Esophagus squamous epithelium (tissue), 5 donors: ENCODE results near the gene ZNF566. TPM values are rescaled to one million over a fixed set of nuclear protein-coding genes. Genes with fewer than 3 reads are reported as not detected.

ENCODE experiments used
- DNase-seq: peaks from one replicate; lab custom pipeline; 2025; lab: John Stamatoyannopoulos, UW
- H3K27ac ChIP-seq, 4 donors: fragments of 200-600 bp; sonication (generic); one replicate each; pipeline ENCODE4 v1.5.1; 2016 to 2019; ENCODE audit warnings: mild to moderate bottlenecking in 1 of 4
- H3K27me3 ChIP-seq, 4 donors: fragments of 200-600 bp; sonication (generic); 1 replicate in 3 of 4; 2 replicates in 1 of 4; pipeline versions ENCODE4 v1.5.1 to v1.6.0; 2017 to 2021; ENCODE audit warnings: antibody characterized with exemption in 1 of 4
- H3K36me3 ChIP-seq, 3 donors: fragments of 200-600 bp; sonication (generic); one replicate each; pipeline ENCODE4 v1.5.1; 2016 to 2019
- H3K4me1 ChIP-seq, 3 donors: fragments of 200-600 bp; sonication (generic); one replicate each; pipeline ENCODE4 v1.5.1; 2017 to 2019
- H3K4me3 ChIP-seq, 4 donors: fragments of 200-600 bp; sonication (generic); 1 replicate in 3 of 4; 2 replicates in 1 of 4; pipeline ENCODE4 v1.5.1; 2016 to 2019; ENCODE audit warnings: mild to moderate bottlenecking in 2 of 4, moderate library complexity in 1 of 4
- H3K9me3 ChIP-seq, 3 donors: fragments of 200-600 bp; sonication (generic); one replicate each; pipeline ENCODE4 v1.5.1; 2016 to 2019
- CTCF ChIP-seq, 6 experiments: fragments of 450-650 bp in 4 of 6; fragments of 200-600 bp in 2 of 6; sonication (generic) in 2 of 6; IDR thresholded peaks; one replicate each; pipeline ENCODE4 v1.5.1; 2016 to 2019; ENCODE audit warnings: antibody characterized with exemption in 6 of 6, mild to moderate bottlenecking in 4 of 6, moderate library complexity in 4 of 6
- POLR2A ChIP-seq, 4 donors: fragments of 450-650 bp; IDR thresholded peaks; one replicate each; pipeline ENCODE4 v1.6.1; 2017; ENCODE audit warnings: antibody characterized with exemption in 4 of 4, mild to moderate bottlenecking in 4 of 4, moderate library complexity in 3 of 4
- WGBS, 2 donors: methylation state at CpG; one replicate each; pipeline ENCODE4 v1.1.5; 2018; 5-methylcytosine and 5-hydroxymethylcytosine counted together
- intact Hi-C: fragments of 100-400 bp; cut with DNase I; formaldehyde crosslinking; loops from one replicate; pipeline ENCODE4 v1.15.0; 2022
- total RNA-seq, 4 donors: library from RNA; depleted of rRNA; stranded (reverse); fragments of >200 nt; gene quantifications; one replicate each; pipeline ENCODE4 v1.1.0, GENCODE V29; 2016
- donor health status: DM: yes; HTN: yes; CAD: no.

The ZNF566 gene
- 10 to 100 TPM in 1 of 4 donors, 1 to 10 TPM in 3; 4.5 to 13.0 (median 7.4) TPM for total RNA-seq

DNA sequence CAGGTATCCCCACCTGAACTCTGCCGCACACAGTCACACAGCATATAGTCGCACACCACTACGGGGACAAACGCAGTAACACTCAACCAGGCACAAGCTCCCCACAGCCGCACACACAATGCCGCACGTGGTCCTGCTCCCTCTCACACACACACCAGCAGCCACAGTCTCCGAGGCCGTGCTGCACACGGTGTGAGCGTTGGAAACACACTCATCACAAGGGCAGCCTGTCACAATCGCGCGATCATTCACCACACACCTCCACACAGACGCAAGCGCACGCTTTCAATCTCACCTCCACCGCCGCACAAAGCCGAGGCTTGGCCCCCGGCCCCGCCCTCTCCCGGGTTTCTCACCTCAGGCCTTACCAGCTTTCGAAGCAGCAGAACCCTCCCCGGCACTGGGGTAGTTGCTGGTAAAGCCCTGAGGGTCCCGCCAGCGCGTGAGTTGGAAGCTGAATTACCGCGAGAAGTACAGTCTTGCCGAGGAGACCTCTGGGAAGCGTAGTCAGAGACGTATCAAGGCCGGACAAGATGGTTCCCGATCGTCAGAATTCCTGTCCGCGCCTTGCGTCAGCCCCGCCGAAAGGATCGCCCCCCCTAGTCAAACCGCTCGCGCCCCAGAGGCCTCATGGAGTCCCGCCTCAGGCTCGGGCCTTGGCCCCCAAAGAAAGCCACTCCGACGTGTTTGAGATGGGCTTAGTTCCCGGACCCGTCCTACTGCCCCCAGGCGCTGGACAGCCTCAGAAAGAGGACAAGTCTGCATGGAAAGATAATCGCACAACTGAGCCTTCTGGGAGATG is at the start of gene ZNF566:
Gene ZNF566 (minus strand): TSS at position 444 of the 802 bp plus-strand sequence. CDS start 13,004 bp downstream, outside the sequence.
- intact Hi-C loops, result no loop called here
- DNase-seq, result peak; percentile 73
- H3K4me3 ChIP-seq, result peak within 1 kb of the TSS; percentile 65 to 91 (median 80)
- peaks cover 0 to 24% (median 9%) of the 10 kb centered on the region in 3 donors for H3K4me1 ChIP-seq
- TF ChIP-seq CTCF (IDR thresholded peaks at IDR 0.05) (peak in 1 of 6 experiments; percentile 8), POLR2A (IDR thresholded peaks at IDR 0.05) (peak in 2 of 4 donors; percentile 31 to 43)
- H3K27ac ChIP-seq, result peak within 1 kb of the TSS; percentile 92 to 99 (median 97)
- WGBS, 2 donors, result 0% methylated on average over 1 to 12 of the region's 53 CpGs
- H3K36me3 ChIP-seq, result peaks cover 0 to 10% (median 0%) of the 10 kb centered on the region in 3 donors
- H3K27me3 ChIP-seq, result no peaks in the 10 kb centered on the region
- H3K9me3 ChIP-seq, result peaks cover 0 to 20% (median 4%) of the 10 kb centered on the region in 3 donors

DNA sequence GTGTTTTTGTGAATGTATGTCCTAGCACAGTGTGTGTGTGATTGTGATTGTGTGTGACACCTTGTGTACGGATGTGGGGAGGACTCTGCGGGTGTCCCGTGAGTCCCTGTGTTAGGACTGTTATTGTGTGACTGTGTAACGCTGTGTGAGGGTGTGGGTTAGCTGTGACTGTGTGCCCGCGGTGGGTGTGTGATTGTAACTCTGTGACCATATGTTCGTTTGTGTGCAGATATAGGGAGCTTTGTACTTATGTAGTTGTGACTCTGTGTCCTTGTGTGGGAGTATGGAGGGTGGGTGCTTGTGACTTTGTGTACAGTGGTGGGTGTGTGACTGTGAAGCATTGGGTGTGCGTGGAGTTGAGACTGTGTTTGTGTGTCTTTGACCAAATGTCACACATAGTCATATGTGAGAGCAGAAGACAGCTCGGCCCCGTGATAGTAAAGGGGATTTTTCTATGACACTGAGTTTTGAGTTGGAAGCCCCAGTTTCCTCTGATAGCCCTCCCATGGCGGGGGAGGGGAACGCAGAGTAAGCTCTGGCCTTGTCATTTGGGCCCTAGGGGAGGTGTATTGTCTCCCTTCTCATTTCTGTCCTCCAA is 39.7 kb upstream of the ZNF566 start:
- Histone ChIP-seq H3K36me3 (peaks cover 0 to 44% (median 0%) of the 10 kb centered on the region in 3 donors), H3K4me1 (peaks cover 4 to 26% (median 15%) of the 10 kb centered on the region in 3 donors), H3K4me3 (peak overlapping the region; percentile 63 to 87 (median 73)), H3K27ac (peak overlapping the region; percentile 88 to 96 (median 92)), H3K9me3 (peaks cover 0 to 58% (median 35%) of the 10 kb centered on the region in 3 donors), H3K27me3 (no peaks in the 10 kb centered on the region)
- TF ChIP-seq POLR2A (IDR thresholded peaks at IDR 0.05) (no peak), CTCF (IDR thresholded peaks at IDR 0.05) (no peak)
- no peak for DNase-seq
- 5 to 15% methylated on average over 8 to 12 of the region's 12 CpGs for WGBS, 2 donors
- intact Hi-C loops, result no loop called here

GRCh38 chr19:36528194-36528920 is 39.0 kb upstream of the ZNF566 start, which contains the start of gene ZNF260:
Gene ZNF260 (minus strand): TSS chr19:36528271. CDS start chr19:36515238, 13,033 bp downstream.
- 0 to 1% methylated on average over 8 to 20 of the region's 55 CpGs for WGBS, 2 donors
- H3K9me3 ChIP-seq, result peaks cover 0 to 58% (median 30%) of the 10 kb centered on the region in 3 donors
- intact Hi-C loops, result no loop called here

GRCh38 chr19:36527873-36528193 is 38.5 kb upstream of the ZNF566 start:
- 0 to 2% methylated on average over 11 to 13 of the region's 13 CpGs for WGBS, 2 donors
- DNase-seq, result no peak
- no peak for TF ChIP-seq CTCF (IDR thresholded peaks at IDR 0.05)
- TF ChIP-seq POLR2A (IDR thresholded peaks at IDR 0.05), result no peak
- Histone ChIP-seq H3K27ac (peak overlapping the region; percentile 88 to 96 (median 92)), H3K4me3 (peak overlapping the region; percentile 63 to 87 (median 73)), H3K9me3 (peaks cover 0 to 58% (median 26%) of the 10 kb centered on the region in 3 donors), H3K36me3 (peaks cover 0 to 46% (median 0%) of the 10 kb centered on the region in 3 donors), H3K4me1 (peaks cover 4 to 26% (median 15%) of the 10 kb centered on the region in 3 donors), H3K27me3 (no peaks in the 10 kb centered on the region)
- intact Hi-C loops, result no loop called here

More at GRCh38 chr19:36528194-36528920, 39.0 kb upstream of the ZNF566 start, which contains the start of gene ZNF260:
- peaks cover 0 to 45% (median 0%) of the 10 kb centered on the region in 3 donors for H3K36me3 ChIP-seq
- TF ChIP-seq CTCF (IDR thresholded peaks at IDR 0.05), result peak in 1 of 6 experiments; percentile 5
- TF ChIP-seq POLR2A (IDR thresholded peaks at IDR 0.05), result peak in 2 of 4 donors; percentile 22 to 54
- peak within 1 kb of the TSS; percentile 88 to 96 (median 92) for H3K27ac ChIP-seq
- no peaks in the 10 kb centered on the region for H3K27me3 ChIP-seq
- H3K4me3 ChIP-seq, result peak within 1 kb of the TSS; percentile 63 to 87 (median 73)
- DNase-seq, result peak; percentile 75
- H3K4me1 ChIP-seq, result peaks cover 4 to 26% (median 15%) of the 10 kb centered on the region in 3 donors
